Panc1 (cell line): ENCODE data around the gene TFB2M. TPM values are rescaled to one million over a fixed set of nuclear protein-coding genes. Genes with fewer than 3 reads are reported as not detected.
A peak's percentile ranks its signal among the peaks of the same experiment; 100 is the strongest.

ENCODE experiments used
- ATAC-seq: fragments of 200-7000 bp; cut with Tn5 transposase; 2 replicates; pipeline ENCODE4 v1.9.1; 2020; ENCODE audit warnings: mild to moderate bottlenecking, moderate library complexity
- BruUV-seq: library from RNA; stranded (reverse); fragments of 400-500 nt; replicated peaks from 2 replicates; lab custom pipeline; 2021; lab: Mats Ljungman, UMichigan
- CTCF ChIA-PET: fragments of 300-600 bp; sonication (Branson Sonifier 250); formaldehyde crosslinking; loops from one replicate; lab custom pipeline; 2022; ENCODE audit warnings: antibody characterized with exemption; lab: Charles Lee
- POLR2A ChIA-PET: fragments of 300-600 bp; sonication (Branson Sonifier 250); formaldehyde crosslinking; loops from one replicate; lab custom pipeline; 2022; ENCODE audit warnings: antibody characterized with exemption; lab: Charles Lee
- DNase-seq: peaks from one replicate; pipeline ENCODE4 v3.0.0-alpha.2; 2010; ENCODE audit warnings: low read depth, low spot score
- H3K27ac ChIP-seq: 2 replicates; pipeline ENCODE4 v1.5.1; 2011; ENCODE audit warnings: mild to moderate bottlenecking, low read length, inconsistent platforms
- H3K27me3 ChIP-seq: fragments of 200-500 bp; sonication (Bioruptor generic); 2 replicates; pipeline ENCODE4 v1.6.0; 2014; ENCODE audit warnings: low read length, inconsistent platforms; ENCODE audit not compliant: control insufficient read depth, insufficient read depth
- H3K36me3 ChIP-seq: fragments of 200-500 bp; sonication (Bioruptor generic); 2 replicates; pipeline ENCODE4 v1.5.1; 2014; ENCODE audit warnings: inconsistent platforms, mild to moderate bottlenecking, low read length, moderate library complexity; ENCODE audit not compliant: control insufficient read depth, insufficient read depth
- H3K4me1 ChIP-seq: 2 replicates; pipeline ENCODE4 v1.5.1; 2011; ENCODE audit warnings: inconsistent platforms, mild to moderate bottlenecking, low read length, moderate library complexity; ENCODE audit not compliant: control insufficient read depth, insufficient read depth
- H3K4me3 ChIP-seq, 2 experiments: 2 replicates each; pipeline ENCODE4 v1.5.1; 2011 to 2012; ENCODE audit warnings: low read depth in 2 of 2, low read length in 2 of 2, mild to moderate bottlenecking in 2 of 2, inconsistent platforms in 1 of 2, moderate library complexity in 1 of 2
- H3K9me3 ChIP-seq: fragments of 200-500 bp; sonication (Bioruptor generic); 2 replicates; pipeline ENCODE4 v1.5.1; 2014; ENCODE audit warnings: low read depth, mild to moderate bottlenecking, inconsistent platforms, low read length, moderate library complexity; ENCODE audit not compliant: control insufficient read depth, insufficient read depth
- POLR2AphosphoS5 ChIP-seq: IDR thresholded peaks from 2 replicates; pipeline ENCODE4 v1.6.1; 2012; ENCODE audit warnings: mild to moderate bottlenecking, low read depth, low read length, moderate library complexity
- SIN3A ChIP-seq: IDR thresholded peaks from 2 replicates; pipeline ENCODE4 v1.6.1; 2012; ENCODE audit warnings: low read depth, mild to moderate bottlenecking, low read length, moderate library complexity, borderline replicate concordance; ENCODE audit not compliant: insufficient read depth
- TCF7L2 ChIP-seq: IDR thresholded peaks from 2 replicates; pipeline ENCODE4 v1.6.1; 2011; ENCODE audit warnings: mild to moderate bottlenecking, low read depth, low read length, inconsistent platforms
- in situ Hi-C: cut with HindIII; loops from 2 replicates; pipeline ENCODE4 v1.10.0; 2016; ENCODE audit warnings: low sequenced_read_pairs, low pct_unique_long_range_greater_than_20kb
- intact Hi-C: fragments of 100-400 bp; cut with micrococcal nuclease; formaldehyde crosslinking; loops from one replicate; pipeline ENCODE4 v1.10.0; 2022; ENCODE audit not compliant: unreplicated experiment
- total RNA-seq: library from RNA; stranded (reverse); gene quantifications from one replicate; pipeline ENCODE4 v1.2.1, GENCODE V29; 2021; ENCODE audit not compliant: unreplicated experiment
- TF ChIP-seq, protein P1 (sequence below), 2 experiments: IDR thresholded peaks; 2 replicates each; pipeline ENCODE4 v1.6.1; 2011 to 2012; ENCODE audit warnings: low read depth in 2 of 2, control low read depth in 1 of 2, low read length in 1 of 2, mild to moderate bottlenecking in 1 of 2, moderate library complexity in 1 of 2; ENCODE audit not compliant: insufficient read depth in 1 of 2
- TF ChIP-seq, protein P2 (sequence below): fragments of 450-650 bp; IDR thresholded peaks from 2 replicates; pipeline ENCODE4 v1.5.1; 2017; ENCODE audit warnings: mild to moderate bottlenecking

TFB2M gene
- total RNA-seq, 1 experiment from 2014 or later: 21.0 TPM

DNA sequence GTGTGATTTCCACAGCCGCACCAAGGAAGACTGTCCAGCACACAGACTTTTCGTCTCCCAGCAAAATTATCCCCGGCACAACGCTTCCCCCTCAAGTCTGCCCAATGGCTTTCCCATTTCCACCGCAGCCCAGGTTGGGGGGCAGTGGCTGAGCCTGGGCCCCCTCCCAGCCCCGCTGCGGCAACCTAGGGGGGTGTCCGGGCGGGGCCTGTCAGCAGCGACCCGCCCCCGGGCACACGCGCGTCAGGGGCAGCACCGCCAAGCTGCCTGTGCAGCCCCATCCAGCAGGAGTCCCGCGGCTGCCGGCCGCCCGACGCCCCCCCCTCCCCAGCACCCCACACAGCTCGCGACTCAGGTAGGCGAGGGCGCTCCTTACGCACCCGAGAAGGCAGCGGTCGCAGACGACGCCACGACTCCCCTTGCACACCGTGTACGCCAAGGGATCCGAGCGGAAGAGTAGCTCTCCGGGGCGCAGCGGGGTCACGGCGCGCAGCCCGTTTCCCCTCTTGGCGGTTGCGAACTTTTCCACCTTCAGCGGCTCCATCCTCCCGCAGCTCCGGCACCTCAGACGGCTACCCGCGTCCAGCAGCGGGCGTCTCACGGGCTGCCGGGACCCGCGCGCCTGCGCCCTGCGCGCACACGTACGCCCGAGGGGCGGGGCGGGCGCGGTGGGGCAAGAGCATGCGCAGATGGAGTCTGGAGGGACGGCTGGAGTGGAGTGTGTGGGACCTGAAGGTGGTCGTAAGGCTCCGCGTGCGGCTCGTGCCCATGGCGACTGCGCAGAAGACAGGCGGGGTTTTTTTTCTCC is 59.2 kb downstream of the TFB2M start, which contains the start of gene SMYD3:
SMYD3 (minus strand) TSS at position 606 of the 808 bp plus-strand sequence.
- ChIA-PET POLR2A (interaction anchor here (0.5 to 0.7 kb wide), 2 partner anchors 9 to 11 kb away, joined by 3 read pairs; no protein-coding TSS in a partner anchor), CTCF (no interaction called here)
- peak; percentile 54; the same call in 1 of the 2 replicates for TF ChIP-seq POLR2AphosphoS5
- TF ChIP-seq TCF7L2: no peak
- BruUV-seq: no TSS peak
- Histone ChIP-seq H3K27ac (peak within 1 kb of the TSS; percentile 54), H3K27me3 (no peaks in the 10 kb centered on the region), H3K4me3 (peak within 1 kb of the TSS; percentile 68 to 77), H3K4me1 (peaks cover 6% of the 10 kb centered on the region), H3K36me3 (peaks cover 4% of the 10 kb centered on the region; the same call in 1 of the 2 replicates), H3K9me3 (no peaks in the 10 kb centered on the region)
- in situ Hi-C loops: no loop called here
- DNase-seq (no peak), ATAC-seq (peak; percentile 92)
- intact Hi-C loops: no loop called here

DNA sequence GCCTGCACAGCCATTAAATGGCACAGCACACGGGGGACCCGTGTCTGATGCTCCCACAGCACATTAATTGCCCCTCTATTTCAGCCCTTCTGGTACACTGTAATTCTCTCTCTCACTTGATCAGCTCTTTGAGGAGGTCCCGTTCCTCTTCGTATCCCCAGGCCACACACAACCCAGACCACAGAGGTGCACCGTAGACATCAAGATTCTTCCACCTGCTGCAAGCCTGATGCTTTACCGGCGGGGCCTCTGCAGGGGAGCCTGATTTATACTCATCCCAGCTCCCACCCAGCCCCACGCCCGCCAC is 59.7 kb downstream of the TFB2M start:
- intact Hi-C loops: no loop called here
- no peaks in the 10 kb centered on the region for H3K9me3 ChIP-seq
- no TSS peak for BruUV-seq
- ATAC-seq: 0 out of 2 replicates have a peak, but pooled peaks have one; percentile 8
- TF ChIP-seq, protein P1, sequence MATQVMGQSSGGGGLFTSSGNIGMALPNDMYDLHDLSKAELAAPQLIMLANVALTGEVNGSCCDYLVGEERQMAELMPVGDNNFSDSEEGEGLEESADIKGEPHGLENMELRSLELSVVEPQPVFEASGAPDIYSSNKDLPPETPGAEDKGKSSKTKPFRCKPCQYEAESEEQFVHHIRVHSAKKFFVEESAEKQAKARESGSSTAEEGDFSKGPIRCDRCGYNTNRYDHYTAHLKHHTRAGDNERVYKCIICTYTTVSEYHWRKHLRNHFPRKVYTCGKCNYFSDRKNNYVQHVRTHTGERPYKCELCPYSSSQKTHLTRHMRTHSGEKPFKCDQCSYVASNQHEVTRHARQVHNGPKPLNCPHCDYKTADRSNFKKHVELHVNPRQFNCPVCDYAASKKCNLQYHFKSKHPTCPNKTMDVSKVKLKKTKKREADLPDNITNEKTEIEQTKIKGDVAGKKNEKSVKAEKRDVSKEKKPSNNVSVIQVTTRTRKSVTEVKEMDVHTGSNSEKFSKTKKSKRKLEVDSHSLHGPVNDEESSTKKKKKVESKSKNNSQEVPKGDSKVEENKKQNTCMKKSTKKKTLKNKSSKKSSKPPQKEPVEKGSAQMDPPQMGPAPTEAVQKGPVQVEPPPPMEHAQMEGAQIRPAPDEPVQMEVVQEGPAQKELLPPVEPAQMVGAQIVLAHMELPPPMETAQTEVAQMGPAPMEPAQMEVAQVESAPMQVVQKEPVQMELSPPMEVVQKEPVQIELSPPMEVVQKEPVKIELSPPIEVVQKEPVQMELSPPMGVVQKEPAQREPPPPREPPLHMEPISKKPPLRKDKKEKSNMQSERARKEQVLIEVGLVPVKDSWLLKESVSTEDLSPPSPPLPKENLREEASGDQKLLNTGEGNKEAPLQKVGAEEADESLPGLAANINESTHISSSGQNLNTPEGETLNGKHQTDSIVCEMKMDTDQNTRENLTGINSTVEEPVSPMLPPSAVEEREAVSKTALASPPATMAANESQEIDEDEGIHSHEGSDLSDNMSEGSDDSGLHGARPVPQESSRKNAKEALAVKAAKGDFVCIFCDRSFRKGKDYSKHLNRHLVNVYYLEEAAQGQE (IDR thresholded peaks at IDR 0.05; ENCODE audit: insufficient read depth in 1 of 2, low read depth in 2 of 2, low read length in 1 of 2): no peak
- TF ChIP-seq TCF7L2 (no peak), SIN3A (no peak), POLR2AphosphoS5 (no peak)
- TF ChIP-seq, protein P2, sequence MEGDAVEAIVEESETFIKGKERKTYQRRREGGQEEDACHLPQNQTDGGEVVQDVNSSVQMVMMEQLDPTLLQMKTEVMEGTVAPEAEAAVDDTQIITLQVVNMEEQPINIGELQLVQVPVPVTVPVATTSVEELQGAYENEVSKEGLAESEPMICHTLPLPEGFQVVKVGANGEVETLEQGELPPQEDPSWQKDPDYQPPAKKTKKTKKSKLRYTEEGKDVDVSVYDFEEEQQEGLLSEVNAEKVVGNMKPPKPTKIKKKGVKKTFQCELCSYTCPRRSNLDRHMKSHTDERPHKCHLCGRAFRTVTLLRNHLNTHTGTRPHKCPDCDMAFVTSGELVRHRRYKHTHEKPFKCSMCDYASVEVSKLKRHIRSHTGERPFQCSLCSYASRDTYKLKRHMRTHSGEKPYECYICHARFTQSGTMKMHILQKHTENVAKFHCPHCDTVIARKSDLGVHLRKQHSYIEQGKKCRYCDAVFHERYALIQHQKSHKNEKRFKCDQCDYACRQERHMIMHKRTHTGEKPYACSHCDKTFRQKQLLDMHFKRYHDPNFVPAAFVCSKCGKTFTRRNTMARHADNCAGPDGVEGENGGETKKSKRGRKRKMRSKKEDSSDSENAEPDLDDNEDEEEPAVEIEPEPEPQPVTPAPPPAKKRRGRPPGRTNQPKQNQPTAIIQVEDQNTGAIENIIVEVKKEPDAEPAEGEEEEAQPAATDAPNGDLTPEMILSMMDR: no peak
- H3K27me3 ChIP-seq: no peaks in the 10 kb centered on the region
- H3K4me1 ChIP-seq: peaks cover 6% of the 10 kb centered on the region
- H3K4me3 ChIP-seq: peak overlapping the region; percentile 68 to 77
- ChIA-PET POLR2A (interaction anchor here (0.5 to 0.7 kb wide), 2 partner anchors 8 to 12 kb away, joined by 3 read pairs; no protein-coding TSS in a partner anchor), CTCF (no interaction called here)
- no peak for DNase-seq
- H3K36me3 ChIP-seq: peaks cover 4% of the 10 kb centered on the region; the same call in 1 of the 2 replicates
- in situ Hi-C loops: no loop called here
- H3K27ac ChIP-seq: peak overlapping the region; percentile 54

DNA sequence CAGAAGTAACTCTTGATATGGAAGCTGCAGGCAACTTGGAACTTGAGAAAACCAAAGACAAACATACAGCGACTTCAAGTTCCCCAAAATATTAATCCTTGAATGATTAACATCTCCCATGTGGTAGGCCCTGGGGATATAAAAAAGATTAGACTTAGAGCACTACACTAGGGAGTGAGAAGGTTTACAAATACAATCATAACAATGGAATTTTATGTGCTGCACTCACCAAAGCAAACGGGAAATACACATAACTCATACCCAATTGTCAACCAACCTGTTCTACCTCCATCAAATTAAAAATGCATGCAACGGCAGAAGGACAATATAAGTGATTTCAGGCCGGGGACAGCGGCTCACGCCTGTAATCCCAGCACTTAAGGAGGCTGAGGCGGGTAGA is 62.7 kb downstream of the TFB2M start:
- H3K4me1 ChIP-seq: peaks cover 6% of the 10 kb centered on the region
- in situ Hi-C loops: no loop called here
- no TSS peak for BruUV-seq
- no peak for TF ChIP-seq POLR2AphosphoS5
- TF ChIP-seq TCF7L2: no peak
- TF ChIP-seq, protein P1 (IDR thresholded peaks at IDR 0.05; ENCODE audit: insufficient read depth in 1 of 2, low read depth in 2 of 2, low read length in 1 of 2): no peak
- no peak for TF ChIP-seq SIN3A
- TF ChIP-seq, protein P2: no peak
- intact Hi-C loops: loop anchor here (5.0 kb wide), 1 partner anchor 249 kb away; no protein-coding TSS in a partner anchor
- no peak overlapping the region for H3K4me3 ChIP-seq
- H3K27me3 ChIP-seq: no peaks in the 10 kb centered on the region
- no peak overlapping the region for H3K27ac ChIP-seq
- DNase-seq (peak; percentile 77), ATAC-seq (peak; percentile 27; the same call in 1 of the 2 replicates)
- H3K9me3 ChIP-seq: no peaks in the 10 kb centered on the region
- peaks cover 4% of the 10 kb centered on the region; the same call in 1 of the 2 replicates for H3K36me3 ChIP-seq
- CTCF ChIA-PET: no interaction called here
- POLR2A ChIA-PET: no interaction called here
